Fibroblast of lung (primary cell): ENCODE measurements around the gene ZNF770.

Source experiments
- EZH2 ChIP-seq: IDR thresholded peaks from 2 replicates; pipeline ENCODE4 v1.5.1; 2012; ENCODE audit warnings: low read length, control low read depth, mild to moderate bottlenecking; ENCODE audit errors: missing control alignments
- TF ChIP-seq, protein P1 (sequence below), 2 donors: IDR thresholded peaks in 1 of 2; conservative IDR thresholded peaks in 1 of 2; 1 replicate in 1 of 2; 2 replicates in 1 of 2; pipeline ENCODE4 v1.5.1; 2011 to 2012; ENCODE audit warnings: low read length in 2 of 2, control low read depth in 1 of 2, inconsistent platforms in 1 of 2, low read depth in 1 of 2, mild to moderate bottlenecking in 1 of 2

DNA sequence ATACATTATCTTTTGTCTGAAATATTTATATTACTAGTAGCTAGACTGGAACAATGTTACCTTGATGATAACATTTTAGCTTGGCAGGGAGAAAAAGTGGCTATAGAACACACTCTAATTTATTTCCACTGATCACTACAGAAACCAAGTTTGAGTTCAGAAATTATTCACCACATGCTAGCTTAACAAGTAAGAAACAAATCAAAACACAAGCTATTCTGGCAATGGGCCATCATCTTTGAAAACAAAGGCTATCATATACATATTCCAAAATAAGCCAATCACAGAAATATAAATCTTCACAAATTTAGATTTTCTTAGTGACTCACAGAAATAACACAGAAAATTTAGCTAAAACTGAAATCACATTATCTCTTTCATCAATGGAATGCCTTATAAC, 35.6 kb downstream of the ZNF770 start:
- TF ChIP-seq, protein P1, sequence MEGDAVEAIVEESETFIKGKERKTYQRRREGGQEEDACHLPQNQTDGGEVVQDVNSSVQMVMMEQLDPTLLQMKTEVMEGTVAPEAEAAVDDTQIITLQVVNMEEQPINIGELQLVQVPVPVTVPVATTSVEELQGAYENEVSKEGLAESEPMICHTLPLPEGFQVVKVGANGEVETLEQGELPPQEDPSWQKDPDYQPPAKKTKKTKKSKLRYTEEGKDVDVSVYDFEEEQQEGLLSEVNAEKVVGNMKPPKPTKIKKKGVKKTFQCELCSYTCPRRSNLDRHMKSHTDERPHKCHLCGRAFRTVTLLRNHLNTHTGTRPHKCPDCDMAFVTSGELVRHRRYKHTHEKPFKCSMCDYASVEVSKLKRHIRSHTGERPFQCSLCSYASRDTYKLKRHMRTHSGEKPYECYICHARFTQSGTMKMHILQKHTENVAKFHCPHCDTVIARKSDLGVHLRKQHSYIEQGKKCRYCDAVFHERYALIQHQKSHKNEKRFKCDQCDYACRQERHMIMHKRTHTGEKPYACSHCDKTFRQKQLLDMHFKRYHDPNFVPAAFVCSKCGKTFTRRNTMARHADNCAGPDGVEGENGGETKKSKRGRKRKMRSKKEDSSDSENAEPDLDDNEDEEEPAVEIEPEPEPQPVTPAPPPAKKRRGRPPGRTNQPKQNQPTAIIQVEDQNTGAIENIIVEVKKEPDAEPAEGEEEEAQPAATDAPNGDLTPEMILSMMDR (conservative IDR thresholded peaks at IDR 0.05 in 1 of 2, IDR thresholded peaks at IDR 0.05 in 1 of 2; ENCODE audit: low read depth in 1 of 2, low read length in 2 of 2), result no peak
- no peak for TF ChIP-seq EZH2
